WTC11 (cell line): Measurements from ENCODE around the gene ERICH6. TPM values are rescaled to one million over a fixed set of nuclear protein-coding genes. Genes with fewer than 3 reads are reported as not detected.

Experiments
- ATAC-seq: fragments of 200-7000 bp; cut with Tn5 transposase; 2 replicates; pipeline ENCODE4 v1.10.0; 2021; ENCODE audit warnings: mild to moderate bottlenecking, moderate library complexity
- CTCF ChIA-PET: fragments of 300-600 bp; sonication (Branson Sonifier 250); formaldehyde crosslinking; loops from one replicate; lab custom pipeline; 2021; ENCODE audit warnings: antibody characterized with exemption; lab: Charles Lee
- POLR2A ChIA-PET: fragments of 350-600 bp; sonication (Branson Sonifier 250); formaldehyde crosslinking; loops from one replicate; lab custom pipeline; 2021; ENCODE audit warnings: antibody characterized with exemption; lab: Charles Lee
- DNase-seq: peaks from one replicate; pipeline ENCODE4 v3.0.0; 2021; ENCODE audit warnings: low spot score
- H3K27ac Mint-ChIP-seq: 2 replicates; pipeline ENCODE4 v1.8.0; 2021; ENCODE audit warnings: mixed read lengths
- H3K27me3 Mint-ChIP-seq: 2 replicates; pipeline ENCODE4 v1.8.0; 2021; ENCODE audit warnings: low read depth, mild to moderate bottlenecking, moderate library complexity, mixed read lengths
- H3K36me3 Mint-ChIP-seq: 2 replicates; pipeline ENCODE4 v1.8.0; 2021; ENCODE audit warnings: mixed read lengths
- H3K4me1 Mint-ChIP-seq: 2 replicates; pipeline ENCODE4 v1.8.0; 2022; ENCODE audit warnings: mixed read lengths
- H3K4me3 Mint-ChIP-seq: 2 replicates; pipeline ENCODE4 v1.8.0; 2021; ENCODE audit warnings: mild to moderate bottlenecking, moderate library complexity, mixed read lengths
- H3K9me3 Mint-ChIP-seq: 2 replicates; pipeline ENCODE4 v1.8.0; 2021; ENCODE audit warnings: mixed read lengths
- ATF2 ChIP-seq: sonication (generic); formaldehyde crosslinking; IDR thresholded peaks from 2 replicates; pipeline ENCODE4 v1.8.1; 2022; ENCODE audit warnings: low read depth, missing genetic modification reagents, borderline replicate concordance
- ATF6 ChIP-seq: sonication (generic); formaldehyde crosslinking; IDR thresholded peaks from 2 replicates; pipeline ENCODE4 v1.8.1; 2023; ENCODE audit warnings: mild to moderate bottlenecking, missing genetic modification reagents
- E2F5 ChIP-seq: sonication (generic); formaldehyde crosslinking; IDR thresholded peaks from 2 replicates; pipeline ENCODE4 v1.8.1; 2022; ENCODE audit warnings: mild to moderate bottlenecking, moderate library complexity, missing genetic modification reagents
- ESRRA ChIP-seq: sonication (generic); formaldehyde crosslinking; IDR thresholded peaks from 2 replicates; pipeline ENCODE4 v1.8.1; 2022; ENCODE audit warnings: mild to moderate bottlenecking, missing genetic modification reagents, borderline replicate concordance
- HMGA2 ChIP-seq: fragments of 250-450 bp; sonication (Bioruptor Pico); IDR thresholded peaks from 2 replicates; pipeline ENCODE4 v1.4.0; 2021; ENCODE audit warnings: mild to moderate bottlenecking, moderate library complexity
- IRF1 ChIP-seq: sonication (generic); formaldehyde crosslinking; IDR thresholded peaks from 2 replicates; pipeline ENCODE4 v1.8.0; 2023; ENCODE audit warnings: missing genetic modification reagents
- IRF2 ChIP-seq: sonication (generic); formaldehyde crosslinking; IDR thresholded peaks from 2 replicates; pipeline ENCODE4 v1.8.0; 2022; ENCODE audit warnings: low read depth, missing genetic modification reagents, borderline replicate concordance
- MYBL2 ChIP-seq: sonication (generic); formaldehyde crosslinking; IDR thresholded peaks from 2 replicates; pipeline ENCODE4 v1.8.1; 2023; ENCODE audit warnings: mild to moderate bottlenecking, moderate library complexity, missing genetic modification reagents
- NR1H2 ChIP-seq: sonication (generic); formaldehyde crosslinking; IDR thresholded peaks from 2 replicates; pipeline ENCODE4 v1.9.0; 2021; ENCODE audit warnings: mild to moderate bottlenecking, moderate library complexity, missing genetic modification reagents
- PRRX2 ChIP-seq: fragments of 250-450 bp; sonication (Bioruptor Pico); IDR thresholded peaks from 2 replicates; pipeline ENCODE4 v1.8.0; 2021; ENCODE audit warnings: mild to moderate bottlenecking
- SP1 ChIP-seq: sonication (generic); formaldehyde crosslinking; conservative IDR thresholded peaks from 2 replicates; pipeline ENCODE4 v1.8.1; 2022; ENCODE audit warnings: missing genetic modification reagents
- STAT6 ChIP-seq: sonication (generic); formaldehyde crosslinking; conservative IDR thresholded peaks from 2 replicates; pipeline ENCODE4 v1.8.1; 2023; ENCODE audit warnings: mild to moderate bottlenecking, low read depth, missing genetic modification reagents, moderate library complexity
- ZNF121 ChIP-seq: sonication (generic); formaldehyde crosslinking; IDR thresholded peaks from 2 replicates; pipeline ENCODE4 v1.8.0; 2023; ENCODE audit warnings: missing genetic modification reagents
- ZNF219 ChIP-seq: sonication (generic); formaldehyde crosslinking; IDR thresholded peaks from 2 replicates; pipeline ENCODE4 v1.8.0; 2023; ENCODE audit warnings: missing genetic modification reagents, mild to moderate bottlenecking, borderline replicate concordance
- ZNF232 ChIP-seq: sonication (generic); formaldehyde crosslinking; IDR thresholded peaks from 2 replicates; pipeline ENCODE4 v1.8.0; 2022; ENCODE audit warnings: mild to moderate bottlenecking, missing genetic modification reagents
- ZNF263 ChIP-seq: sonication (generic); formaldehyde crosslinking; IDR thresholded peaks from 2 replicates; pipeline ENCODE4 v1.8.1; 2022; ENCODE audit warnings: low read depth, mild to moderate bottlenecking, moderate library complexity, missing genetic modification reagents
- ZNF317 ChIP-seq: sonication (generic); formaldehyde crosslinking; IDR thresholded peaks from 2 replicates; pipeline ENCODE4 v1.8.1; 2023; ENCODE audit warnings: low read depth, mild to moderate bottlenecking, moderate library complexity, missing genetic modification reagents, borderline replicate concordance
- ZNF425 ChIP-seq: fragments of 250-450 bp; sonication (Bioruptor Pico); conservative IDR thresholded peaks from 2 replicates; pipeline ENCODE4 v1.9.0; 2021; ENCODE audit warnings: mild to moderate bottlenecking
- ZNF512 ChIP-seq: sonication (generic); formaldehyde crosslinking; IDR thresholded peaks from 2 replicates; pipeline ENCODE4 v1.8.1; 2022; ENCODE audit warnings: missing genetic modification reagents, borderline replicate concordance
- total RNA-seq: library from RNA; stranded (reverse); gene quantifications from 3 replicates; pipeline ENCODE4 v1.2.3, GENCODE V29; 2021

Gene ERICH6
- total RNA-seq, 1 experiment from 2014 or later: 0.26 TPM

- TF ChIP-seq ATF6 (no peak), ZNF121 (CRISPR knock-in tag) (no peak)
These were observed 16.7 kb upstream of the ERICH6 start (continued) for GRCh38 chr3:150720444-150720843.

- ChIA-PET POLR2A (no interaction called here), CTCF (no interaction called here)
- H3K4me3 Mint-ChIP-seq: no peak overlapping the region
- DNase-seq (no peak), ATAC-seq (no peak)
- H3K9me3 Mint-ChIP-seq: peaks cover 58% of the 10 kb centered on the region
- H3K36me3 Mint-ChIP-seq: peaks cover 64% of the 10 kb centered on the region
- H3K27me3 Mint-ChIP-seq: peaks cover 22% of the 10 kb centered on the region
- no peaks in the 10 kb centered on the region for H3K4me1 Mint-ChIP-seq
- H3K27ac Mint-ChIP-seq: no peak overlapping the region
- no peak for TF ChIP-seq IRF1 (CRISPR knock-in tag)
- TF ChIP-seq MYBL2 (CRISPR knock-in tag): no peak
- no peak for TF ChIP-seq ZNF512 (CRISPR knock-in tag)
- TF ChIP-seq STAT6 (CRISPR knock-in tag): no peak
- no peak for TF ChIP-seq ZNF425 (CRISPR knock-in tag)
- no peak for TF ChIP-seq ESRRA (CRISPR knock-in tag)
- TF ChIP-seq SP1 (CRISPR knock-in tag): no peak
- no peak for TF ChIP-seq E2F5 (CRISPR knock-in tag)
- TF ChIP-seq ATF2 (CRISPR knock-in tag): no peak
- TF ChIP-seq ATF6: no peak
- TF ChIP-seq ZNF232 (CRISPR knock-in tag): no peak
- TF ChIP-seq ZNF219 (CRISPR knock-in tag): no peak
- no peak for TF ChIP-seq PRRX2 (CRISPR knock-in tag)
- TF ChIP-seq HMGA2 (CRISPR knock-in tag): no peak
- no peak for TF ChIP-seq ZNF263 (CRISPR knock-in tag)
- TF ChIP-seq NR1H2: no peak
- no peak for TF ChIP-seq ZNF317
- TF ChIP-seq IRF2 (CRISPR knock-in tag): no peak
These were observed 6.4 kb upstream of the ERICH6 start for GRCh38 chr3:150710097-150710496.
